Stimulated activated CD8-positive, alpha-beta memory T cell treated with anti-CD3 and anti-CD28 coated beads, Interleukin-12 subunit alpha, Interleukin-12 subunit beta, amount 100 ng/mL, for 24 hours (primary cell): ENCODE data around the gene ABCC9.
"Not testable (repeated sequence)": the region's sequence is repeated elsewhere in the genome, so short reads cannot be mapped to it uniquely, and the experiment has no call there.

Experiments
- DNase-seq: peaks from one replicate; pipeline ENCODE4 v3.0.0-alpha.2; 2020; ENCODE audit errors: extremely low read depth

Gene ABCC9

DNA sequence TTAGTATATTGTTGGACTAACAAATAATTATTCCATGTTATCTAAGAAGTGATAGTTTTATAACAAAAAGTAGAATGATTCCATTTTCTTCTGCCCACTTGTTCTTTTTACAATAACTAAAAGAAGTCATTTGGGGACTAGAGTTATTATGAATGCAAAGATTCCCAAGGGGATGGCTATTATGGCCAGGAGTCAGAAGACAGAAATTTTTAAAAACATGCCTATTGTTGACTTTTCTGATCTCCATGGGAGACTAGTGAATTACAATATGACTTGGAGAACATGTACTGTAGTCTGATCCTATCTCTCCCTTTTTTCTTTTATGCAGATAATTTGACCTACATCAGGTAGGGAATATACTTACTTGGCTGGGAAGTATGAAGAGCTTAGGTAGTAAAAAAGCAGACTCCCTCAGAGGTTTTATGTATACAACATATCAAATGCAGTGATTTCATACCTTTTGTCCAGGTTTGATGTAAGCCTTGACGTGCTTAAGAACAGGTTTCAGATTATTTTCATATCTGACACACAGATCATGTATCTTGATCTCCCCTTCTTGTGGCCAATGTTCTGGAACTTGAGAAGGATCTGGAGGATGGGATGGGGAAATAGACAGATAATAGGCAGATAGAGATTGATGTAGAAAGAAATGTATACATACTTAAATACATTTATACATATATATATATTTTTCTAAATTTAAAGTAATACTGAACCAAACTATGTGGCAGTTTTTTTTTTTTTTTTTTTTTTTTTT is 125.7 kb downstream of the ABCC9 start:
- no peak for DNase-seq

- DNase-seq = no peak
Measured at GRCh38 chr12:21814814-21815213, 126.4 kb downstream of the ABCC9 start.

GRCh38 chr12:21814327-21814726 is 126.9 kb downstream of the ABCC9 start:
- no peak for DNase-seq

DNA sequence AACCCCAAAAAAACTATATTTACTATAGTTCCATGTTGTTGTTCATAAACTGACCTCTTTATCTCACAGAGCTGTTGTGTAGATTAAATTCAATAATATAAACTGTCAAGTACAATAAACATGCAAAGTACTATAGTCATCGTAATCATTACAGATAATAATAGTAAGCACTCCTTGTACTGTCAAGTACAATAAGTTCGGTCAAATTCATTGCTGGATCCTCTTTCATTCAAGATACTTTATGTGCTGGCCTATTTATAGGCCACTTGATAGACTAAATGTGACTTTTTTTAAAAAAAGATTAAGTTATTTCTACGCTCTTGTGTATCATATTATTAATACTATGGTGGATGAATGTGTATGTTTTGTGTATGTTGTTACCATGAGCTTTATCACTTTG is 127.5 kb downstream of the ABCC9 start:
- DNase-seq = no peak

GRCh38 chr12:21813125-21813524 is 128.1 kb downstream of the ABCC9 start:
- DNase-seq = no peak

DNA sequence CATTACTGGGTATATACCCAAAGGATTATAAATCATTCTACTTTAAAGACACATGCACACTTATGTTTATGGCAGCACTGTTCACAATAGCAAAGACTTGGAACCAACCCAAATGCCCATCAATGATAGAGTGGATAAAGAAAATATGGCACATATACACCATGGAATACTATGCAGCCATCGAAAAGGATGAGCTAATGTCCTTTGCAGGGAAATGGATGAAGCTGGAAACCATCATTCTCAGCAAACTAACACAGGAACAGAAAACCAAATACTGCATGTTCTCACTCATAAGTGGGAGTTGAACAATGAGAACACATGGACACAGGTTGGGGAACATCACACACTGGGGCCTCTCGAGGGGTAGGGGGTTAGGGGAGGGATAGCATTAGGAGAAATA is 128.9 kb downstream of the ABCC9 start:
- DNase-seq = not testable (repeated sequence)

DNA sequence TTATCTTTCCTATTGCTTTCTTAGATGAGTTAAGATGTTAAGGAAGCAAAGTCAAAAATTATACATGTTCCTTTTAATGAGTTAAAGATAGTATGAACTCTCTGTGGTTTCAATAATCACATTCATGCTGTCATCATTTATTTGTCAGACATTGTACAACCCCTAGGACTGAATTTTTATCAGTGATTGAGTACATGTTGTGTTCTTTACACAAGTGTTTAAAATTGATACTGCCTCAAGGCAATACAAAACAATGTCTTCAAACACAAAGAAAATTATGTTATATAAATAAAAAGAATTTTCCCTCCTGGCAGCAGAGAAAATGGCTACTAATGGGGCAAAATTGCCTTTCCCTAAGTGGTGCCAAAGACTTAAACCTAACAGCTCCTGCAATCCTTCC is 132.1 kb downstream of the ABCC9 start:
- DNase-seq = no peak

GRCh38 chr12:21806255-21806654 is 135.0 kb downstream of the ABCC9 start:
- no peak for DNase-seq

DNA sequence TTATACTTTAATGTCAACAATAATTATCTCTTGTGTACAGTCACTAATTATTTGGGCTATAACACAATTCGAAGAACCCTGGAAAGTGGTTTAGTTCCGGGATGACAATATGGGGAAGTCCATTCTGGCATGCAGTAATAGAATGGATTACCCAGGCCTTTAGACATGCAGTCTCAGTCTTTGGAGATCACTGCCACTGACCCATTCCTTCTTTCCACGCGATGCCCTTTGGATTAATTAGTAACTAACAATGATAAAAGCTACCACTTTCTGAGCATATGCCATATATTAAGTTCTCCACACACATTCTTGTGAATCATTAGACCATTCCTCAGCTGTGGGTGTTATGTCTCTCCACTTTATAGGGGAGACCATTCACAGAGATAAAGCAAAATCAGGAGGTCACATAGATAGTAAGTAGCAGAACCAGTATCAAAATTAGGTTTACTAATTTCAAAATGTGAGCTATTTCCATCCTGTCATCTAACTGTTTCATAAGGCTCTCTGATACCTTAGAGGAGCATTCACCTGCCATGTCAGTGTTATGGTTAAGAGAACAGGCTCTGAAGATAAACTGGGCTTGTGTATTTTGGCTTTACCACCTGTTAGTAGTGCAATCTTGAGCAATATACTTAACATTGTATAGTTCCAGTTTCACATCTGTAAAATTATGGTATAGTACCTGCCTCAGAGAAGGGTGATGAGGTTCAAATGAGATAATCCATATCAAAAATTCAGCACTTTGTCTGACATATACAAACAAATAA is 139.5 kb downstream of the ABCC9 start:
- DNase-seq = no peak

DNA sequence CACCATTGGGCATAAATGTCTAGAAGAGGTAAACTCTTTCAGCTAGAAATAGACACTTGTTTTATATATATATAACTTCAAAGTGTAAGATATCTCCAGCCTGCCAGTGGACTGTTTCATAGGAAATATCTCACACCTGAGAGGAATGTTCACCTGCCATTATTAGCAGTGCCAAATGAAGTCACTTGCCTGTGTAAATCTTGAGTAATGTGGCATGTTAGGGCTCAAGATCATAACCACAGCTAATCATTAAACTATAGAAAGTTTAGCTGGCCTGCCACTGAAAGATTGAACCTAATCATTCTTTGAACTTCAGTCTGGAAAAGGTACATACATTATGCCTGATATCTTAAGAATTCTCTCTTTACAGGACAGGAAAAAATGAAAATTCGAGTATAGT is 141.2 kb downstream of the ABCC9 start:
- no peak for DNase-seq

DNA sequence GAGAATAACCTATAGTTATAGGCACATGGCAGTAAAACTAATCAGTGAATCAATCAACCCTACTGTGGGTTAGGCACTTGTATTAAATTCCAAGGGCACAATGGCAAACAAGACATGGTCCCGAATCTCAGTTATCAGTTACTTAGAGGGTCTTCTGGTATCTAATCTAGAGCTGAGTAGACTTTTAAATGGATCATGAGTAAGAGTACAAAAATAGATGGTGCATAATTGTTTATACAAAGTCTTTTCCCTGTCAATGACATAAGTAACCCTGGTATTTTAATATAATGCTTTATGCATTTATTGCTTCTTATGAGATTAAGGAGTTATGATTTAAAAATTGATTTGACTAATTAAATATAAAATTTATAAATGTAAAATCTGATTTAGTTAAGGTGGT is 143.7 kb downstream of the ABCC9 start:
- DNase-seq = no peak

DNA sequence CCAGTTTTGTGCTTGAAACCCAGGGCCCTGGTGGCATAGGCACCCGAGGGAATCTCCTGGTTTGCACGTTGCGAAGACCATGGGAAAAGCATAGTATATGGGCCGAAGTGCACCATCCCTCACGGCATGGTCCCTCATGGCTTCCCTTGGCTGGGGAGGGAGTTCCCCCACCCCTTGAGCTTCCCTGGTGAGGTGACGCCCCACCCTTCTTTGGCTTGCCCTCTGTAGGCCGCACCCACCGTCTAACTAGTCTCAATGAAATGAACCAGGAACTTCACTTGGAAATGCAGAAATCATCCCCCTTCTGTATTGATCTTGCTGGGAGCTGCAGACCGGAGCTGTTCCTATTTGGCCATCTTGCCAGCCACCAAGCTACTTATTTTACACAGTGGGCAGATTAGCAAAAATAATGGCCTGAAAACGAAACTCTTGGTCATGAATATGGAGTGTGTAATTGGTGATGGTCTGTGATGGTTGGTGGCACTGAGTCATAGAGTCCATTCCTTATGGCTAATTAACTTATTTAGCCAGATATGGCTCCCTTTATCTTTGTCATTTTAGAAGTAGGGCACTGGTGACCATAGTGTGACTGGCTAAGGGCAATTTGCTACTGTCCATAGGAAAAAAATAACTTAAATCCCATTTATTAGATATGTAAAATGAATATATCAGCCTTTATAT is 145.4 kb downstream of the ABCC9 start:
- DNase-seq = no peak

GRCh38 chr12:21794807-21795595 is 146.2 kb downstream of the ABCC9 start:
- not testable (repeated sequence) for DNase-seq

- not testable (repeated sequence) for DNase-seq
Measured at GRCh38 chr12:21789687-21790086, 151.5 kb downstream of the ABCC9 start.

- no peak for DNase-seq
Measured at GRCh38 chr12:21788089-21788983, 152.9 kb downstream of the ABCC9 start.

DNA sequence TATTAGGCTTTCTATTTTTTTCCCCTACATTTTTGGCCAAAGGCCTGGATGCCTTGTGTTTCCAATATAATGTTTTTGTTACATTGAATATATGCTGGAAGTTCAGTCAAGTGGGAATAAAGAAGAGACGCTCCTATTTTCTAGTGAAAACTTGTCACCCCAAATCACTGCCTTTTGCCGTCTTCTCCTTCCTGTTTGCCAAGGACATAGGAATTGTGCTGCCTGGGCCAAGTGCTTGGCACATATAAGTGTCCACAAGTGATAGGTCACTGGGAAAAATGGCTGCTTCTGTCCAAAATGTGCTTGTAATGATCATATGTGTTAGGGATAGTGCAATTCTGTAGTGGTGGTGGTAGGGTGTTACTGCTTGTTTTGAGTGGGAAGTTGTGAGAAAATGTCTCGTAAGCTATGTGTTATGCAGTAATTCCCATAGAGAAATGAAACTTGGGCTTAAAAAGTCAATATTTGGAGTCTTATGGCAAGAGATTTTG is 155.1 kb downstream of the ABCC9 start:
- no peak for DNase-seq

DNA sequence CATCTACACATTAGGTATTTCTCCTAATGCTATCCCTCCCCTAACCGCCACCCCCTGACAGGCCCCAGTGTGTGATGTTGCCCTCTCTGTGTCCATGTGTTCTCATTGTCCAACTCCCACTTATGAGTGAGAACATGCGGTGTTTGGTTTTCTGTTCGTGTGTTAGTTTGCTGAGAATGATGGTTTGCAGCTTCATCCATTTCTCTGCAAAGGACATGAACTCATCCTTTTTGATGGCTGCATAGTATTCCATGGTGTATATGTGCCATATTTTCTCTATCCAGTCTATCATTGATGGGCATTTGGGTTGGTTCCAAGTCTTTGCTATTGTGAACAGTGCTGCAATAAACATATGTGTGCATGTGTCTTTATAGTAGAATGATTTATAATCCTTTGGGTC is 158.5 kb downstream of the ABCC9 start:
- not testable (repeated sequence) for DNase-seq

- no peak for DNase-seq
Measured at GRCh38 chr12:21780786-21781185, 160.4 kb downstream of the ABCC9 start.

- DNase-seq = no peak
Measured at GRCh38 chr12:21776175-21776574, 165.1 kb downstream of the ABCC9 start.

DNA sequence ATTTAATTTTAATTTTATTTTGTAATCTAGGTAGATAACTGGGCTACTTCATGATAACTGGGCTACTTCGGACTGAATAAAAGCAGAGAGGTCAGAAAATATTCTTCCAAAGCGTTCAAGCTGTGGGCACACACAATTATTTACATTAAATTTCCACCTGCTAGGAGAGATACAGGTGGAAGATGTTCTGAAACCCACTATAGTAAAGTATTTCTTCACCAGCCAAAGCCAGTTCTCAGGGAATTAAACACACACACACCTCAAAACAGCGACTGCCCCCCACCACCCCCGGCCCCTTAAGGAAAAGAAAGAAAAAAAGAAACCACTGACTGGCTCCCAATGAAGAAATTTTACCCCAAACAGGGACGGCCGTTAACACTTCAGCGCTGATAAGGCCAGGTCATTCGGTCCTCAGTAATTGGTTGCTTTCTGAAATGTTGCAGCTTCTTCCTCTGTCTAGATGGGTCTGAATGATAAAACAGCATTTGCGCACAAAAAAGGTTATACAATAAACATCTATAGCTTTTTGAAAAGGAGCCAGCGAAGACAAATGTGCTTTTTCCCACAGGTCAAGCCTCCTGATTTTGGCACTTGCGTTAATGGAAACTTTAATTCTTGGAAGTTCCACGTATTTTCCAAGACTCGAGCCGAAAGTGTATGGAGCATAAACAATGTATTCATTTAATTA is 165.9 kb downstream of the ABCC9 start:
- no peak for DNase-seq
